ENCODE data around the gene SLC25A21.

The SLC25A21 gene

GRCh38 chr14:37172024-37172869 is at the start of gene SLC25A21:
SLC25A21 (minus strand) TSS chr14:37172606.
- TF ChIP-seq PPARA (CRISPR knock-in tag; IDR thresholded peaks at IDR 0.05; ENCODE audit: borderline replicate concordance) = no peak
- no peak for TF ChIP-seq ZNF565 (CRISPR knock-in tag; conservative IDR thresholded peaks at IDR 0.05; ENCODE audit: low read depth)
- TF ChIP-seq BACH2 (CRISPR knock-in tag; IDR thresholded peaks at IDR 0.05; ENCODE audit: borderline replicate concordance) = no peak
- TF ChIP-seq ARNTL (CRISPR knock-in tag; IDR thresholded peaks at IDR 0.05; ENCODE audit: borderline replicate concordance, low read depth) = no peak
- TF ChIP-seq TSHZ2 (CRISPR knock-in tag; IDR thresholded peaks at IDR 0.05) = no peak
- TF ChIP-seq ZNF70 (CRISPR knock-in tag; IDR thresholded peaks at IDR 0.05) = no peak
- no peak for ATAC-seq

- no peak for ATAC-seq
- TF ChIP-seq ZC3H10 (CRISPR knock-in tag; IDR thresholded peaks at IDR 0.05) (no peak), ISL1 (CRISPR knock-in tag; IDR thresholded peaks at IDR 0.05) (no peak), ZFP30 (CRISPR knock-in tag; IDR thresholded peaks at IDR 0.05) (no peak), CSRNP3 (CRISPR knock-in tag; IDR thresholded peaks at IDR 0.05) (no peak), TSHZ2 (CRISPR knock-in tag; IDR thresholded peaks at IDR 0.05) (no peak), ZFP3 (CRISPR knock-in tag; IDR thresholded peaks at IDR 0.05) (no peak), CSDC2 (CRISPR knock-in tag; IDR thresholded peaks at IDR 0.05) (no peak), OSR1 (CRISPR knock-in tag; IDR thresholded peaks at IDR 0.05) (no peak), SNAI2 (CRISPR knock-in tag; IDR thresholded peaks at IDR 0.05) (no peak), PATZ1 (CRISPR knock-in tag; IDR thresholded peaks at IDR 0.05; ENCODE audit: borderline replicate concordance) (no peak)
These were observed 48.7 kb upstream of the SLC25A21 start for GRCh38 chr14:37221073-37221472.

GRCh38 chr14:37215345-37215744 is 42.9 kb upstream of the SLC25A21 start:
- ATAC-seq = no peak
- TF ChIP-seq TOX (CRISPR knock-in tag; IDR thresholded peaks at IDR 0.05; ENCODE audit: borderline replicate concordance) (no peak), PPARA (CRISPR knock-in tag; IDR thresholded peaks at IDR 0.05; ENCODE audit: borderline replicate concordance) (no peak), ZNF70 (CRISPR knock-in tag; IDR thresholded peaks at IDR 0.05) (no peak), POU6F1 (CRISPR knock-in tag; IDR thresholded peaks at IDR 0.05; ENCODE audit: borderline replicate concordance, low read depth) (no peak), CSDC2 (CRISPR knock-in tag; IDR thresholded peaks at IDR 0.05) (no peak), OSR1 (CRISPR knock-in tag; IDR thresholded peaks at IDR 0.05) (no peak), SNAI2 (CRISPR knock-in tag; IDR thresholded peaks at IDR 0.05) (no peak), TSHZ2 (CRISPR knock-in tag; IDR thresholded peaks at IDR 0.05) (no peak), BACH2 (CRISPR knock-in tag; IDR thresholded peaks at IDR 0.05; ENCODE audit: borderline replicate concordance) (no peak), CREB5 (CRISPR knock-in tag; IDR thresholded peaks at IDR 0.05; ENCODE audit: low read depth) (no peak), GLIS3 (CRISPR knock-in tag; IDR thresholded peaks at IDR 0.05) (no peak), ZFP3 (CRISPR knock-in tag; IDR thresholded peaks at IDR 0.05) (no peak)
